Measurements from ENCODE around the gene HOMER3.

HOMER3 gene

GRCh38 chr19:18948976-18949356 lies 7.9 kb upstream of the HOMER3 start:
- H3K4me3 ChIP-seq (ENCODE audit: low read length) = no peak overlapping the region
- H3K27ac ChIP-seq (ENCODE audit: low read length) = no peak overlapping the region
- peaks cover 3% of the 10 kb centered on the region; the same call in 1 of the 2 replicates for H3K27me3 ChIP-seq (ENCODE audit: low read depth, low read length)
- H2AFZ ChIP-seq (ENCODE audit: low read depth, low read length) = no peak overlapping the region
- no peaks in the 10 kb centered on the region for H3K4me1 ChIP-seq (ENCODE audit: low read length)
- no peaks in the 10 kb centered on the region for H3K9me3 ChIP-seq (ENCODE audit: insufficient read depth, low read length)
- H3K9ac ChIP-seq (ENCODE audit: low read length) = no peak overlapping the region
- no peak overlapping the region for H3K4me2 ChIP-seq (ENCODE audit: low read length)
- no peaks in the 10 kb centered on the region for H3K36me3 ChIP-seq (replicated peaks; ENCODE audit: low read depth, low read length)
- no peaks in the 10 kb centered on the region for H3K79me2 ChIP-seq (ENCODE audit: low read length)
- TF ChIP-seq, protein P1, sequence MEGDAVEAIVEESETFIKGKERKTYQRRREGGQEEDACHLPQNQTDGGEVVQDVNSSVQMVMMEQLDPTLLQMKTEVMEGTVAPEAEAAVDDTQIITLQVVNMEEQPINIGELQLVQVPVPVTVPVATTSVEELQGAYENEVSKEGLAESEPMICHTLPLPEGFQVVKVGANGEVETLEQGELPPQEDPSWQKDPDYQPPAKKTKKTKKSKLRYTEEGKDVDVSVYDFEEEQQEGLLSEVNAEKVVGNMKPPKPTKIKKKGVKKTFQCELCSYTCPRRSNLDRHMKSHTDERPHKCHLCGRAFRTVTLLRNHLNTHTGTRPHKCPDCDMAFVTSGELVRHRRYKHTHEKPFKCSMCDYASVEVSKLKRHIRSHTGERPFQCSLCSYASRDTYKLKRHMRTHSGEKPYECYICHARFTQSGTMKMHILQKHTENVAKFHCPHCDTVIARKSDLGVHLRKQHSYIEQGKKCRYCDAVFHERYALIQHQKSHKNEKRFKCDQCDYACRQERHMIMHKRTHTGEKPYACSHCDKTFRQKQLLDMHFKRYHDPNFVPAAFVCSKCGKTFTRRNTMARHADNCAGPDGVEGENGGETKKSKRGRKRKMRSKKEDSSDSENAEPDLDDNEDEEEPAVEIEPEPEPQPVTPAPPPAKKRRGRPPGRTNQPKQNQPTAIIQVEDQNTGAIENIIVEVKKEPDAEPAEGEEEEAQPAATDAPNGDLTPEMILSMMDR (IDR thresholded peaks at IDR 0.05; ENCODE audit: low read depth, low read length) = no peak
- no peak for TF ChIP-seq EZH2phosphoT487 (IDR thresholded peaks at IDR 0.05; ENCODE audit: low read depth)
- no peaks in the 10 kb centered on the region for H4K20me1 ChIP-seq (ENCODE audit: insufficient read depth, low read length)

- H3K9ac ChIP-seq (ENCODE audit: low read length) = no peak overlapping the region
- no peaks in the 10 kb centered on the region for H4K20me1 ChIP-seq (ENCODE audit: insufficient read depth, low read length)
- no peaks in the 10 kb centered on the region for H3K36me3 ChIP-seq (replicated peaks; ENCODE audit: low read depth, low read length)
- no peak overlapping the region for H3K4me3 ChIP-seq (ENCODE audit: low read length)
- H3K4me2 ChIP-seq (ENCODE audit: low read length) = no peak overlapping the region
- no peak for TF ChIP-seq EZH2phosphoT487 (IDR thresholded peaks at IDR 0.05; ENCODE audit: low read depth)
- TF ChIP-seq, protein P1 (IDR thresholded peaks at IDR 0.05; ENCODE audit: low read depth, low read length) = no peak
- H3K9me3 ChIP-seq (ENCODE audit: insufficient read depth, low read length) = no peaks in the 10 kb centered on the region
- no peak overlapping the region for H3K27ac ChIP-seq (ENCODE audit: low read length)
- no peaks in the 10 kb centered on the region for H3K79me2 ChIP-seq (ENCODE audit: low read length)
- no peaks in the 10 kb centered on the region for H3K4me1 ChIP-seq (ENCODE audit: low read length)
- peaks cover 3% of the 10 kb centered on the region; the same call in 1 of the 2 replicates for H3K27me3 ChIP-seq (ENCODE audit: low read depth, low read length)
- H2AFZ ChIP-seq (ENCODE audit: low read depth, low read length) = no peak overlapping the region
Measured at GRCh38 chr19:18948075-18948975, 7.3 kb upstream of the HOMER3 start.

DNA sequence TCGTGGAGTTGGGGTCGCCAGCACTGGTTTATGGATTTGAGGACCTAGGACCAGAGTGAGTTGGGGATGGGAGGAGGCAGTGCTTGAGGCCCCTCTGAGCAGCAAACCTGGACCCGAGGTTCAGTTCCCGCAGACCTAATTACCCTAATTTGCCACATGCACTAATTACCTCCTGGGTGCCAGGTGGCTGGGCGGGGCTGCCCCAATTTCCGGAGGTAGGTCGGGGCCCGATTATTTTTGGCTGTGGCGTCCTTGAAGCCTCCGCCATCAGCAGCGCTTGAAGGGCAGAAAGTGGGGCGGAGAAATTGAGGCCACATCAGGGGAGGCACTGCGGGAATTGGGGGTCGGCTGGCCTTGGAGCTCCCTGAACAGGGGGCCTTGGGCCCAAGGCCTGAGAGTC lies 5.9 kb upstream of the HOMER3 start:
- H3K27me3 ChIP-seq (ENCODE audit: low read depth, low read length) = peaks cover 5% of the 10 kb centered on the region
- H3K4me1 ChIP-seq (ENCODE audit: low read length) = no peaks in the 10 kb centered on the region
- H3K9me3 ChIP-seq (ENCODE audit: insufficient read depth, low read length) = no peaks in the 10 kb centered on the region
- no peak overlapping the region for H3K27ac ChIP-seq (ENCODE audit: low read length)
- H3K4me3 ChIP-seq (ENCODE audit: low read length) = no peak overlapping the region
- H3K79me2 ChIP-seq (ENCODE audit: low read length) = no peaks in the 10 kb centered on the region
- TF ChIP-seq, protein P1 (IDR thresholded peaks at IDR 0.05; ENCODE audit: low read depth, low read length) = no peak
- TF ChIP-seq EZH2phosphoT487 (IDR thresholded peaks at IDR 0.05; ENCODE audit: low read depth) = no peak
- H4K20me1 ChIP-seq (ENCODE audit: insufficient read depth, low read length) = no peaks in the 10 kb centered on the region
- H3K36me3 ChIP-seq (replicated peaks; ENCODE audit: low read depth, low read length) = no peaks in the 10 kb centered on the region
- H3K4me2 ChIP-seq (ENCODE audit: low read length) = no peak overlapping the region
- H2AFZ ChIP-seq (ENCODE audit: low read depth, low read length) = no peak overlapping the region
- H3K9ac ChIP-seq (ENCODE audit: low read length) = no peak overlapping the region

DNA sequence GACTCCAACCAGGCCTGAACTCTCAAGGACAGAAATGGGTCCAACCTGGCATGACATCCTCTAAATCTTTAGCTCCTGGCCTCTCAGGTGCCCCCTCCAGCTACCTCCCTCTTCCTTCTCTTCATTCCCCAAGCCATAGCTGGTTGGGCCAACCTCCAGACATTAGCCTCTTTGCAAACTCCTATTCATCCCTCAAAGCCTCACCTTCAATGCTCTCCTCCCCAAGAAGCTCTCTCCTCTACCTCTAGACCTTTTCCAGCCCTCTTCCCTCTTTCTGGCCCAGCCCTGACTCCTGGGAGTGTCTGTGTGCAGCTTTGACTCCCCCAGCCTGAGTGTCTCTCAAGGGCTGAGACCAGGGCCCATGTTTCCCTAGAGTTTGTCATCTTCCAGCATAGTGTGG lies 5.3 kb upstream of the HOMER3 start:
- Histone ChIP-seq H3K9ac (ENCODE audit: low read length) (no peak overlapping the region), H3K4me2 (ENCODE audit: low read length) (no peak overlapping the region), H3K79me2 (ENCODE audit: low read length) (no peaks in the 10 kb centered on the region), H3K9me3 (ENCODE audit: insufficient read depth, low read length) (no peaks in the 10 kb centered on the region), H3K4me1 (ENCODE audit: low read length) (peaks cover 3% of the 10 kb centered on the region; the same call in 1 of the 2 replicates), H3K27me3 (ENCODE audit: low read depth, low read length) (peaks cover 7% of the 10 kb centered on the region), H3K4me3 (ENCODE audit: low read length) (no peak overlapping the region), H2AFZ (ENCODE audit: low read depth, low read length) (no peak overlapping the region), H4K20me1 (ENCODE audit: insufficient read depth, low read length) (no peaks in the 10 kb centered on the region), H3K27ac (ENCODE audit: low read length) (no peak overlapping the region), H3K36me3 (replicated peaks; ENCODE audit: low read depth, low read length) (no peaks in the 10 kb centered on the region)
- TF ChIP-seq, protein P1 (IDR thresholded peaks at IDR 0.05; ENCODE audit: low read depth, low read length) = no peak
- TF ChIP-seq EZH2phosphoT487 (IDR thresholded peaks at IDR 0.05; ENCODE audit: low read depth) = no peak

All from OCI-LY3 (cell line).